Tracheal epithelial cell (primary cell): ENCODE measurements around the gene DNAJB13. TPM values are rescaled to one million over a fixed set of nuclear protein-coding genes. Genes with fewer than 3 reads are reported as not detected.

Experiments used
- total RNA-seq: library from RNA; depleted of rRNA; stranded (reverse); fragments of >200 nt; gene quantifications from 2 replicates; pipeline ENCODE4 v1.2.1, GENCODE V29; 2014

The DNAJB13 gene
- total RNA-seq, result under 0.01 and 0.24 TPM in 2 replicates

GRCh38 chr11:73950869-73951710 is at the start of gene DNAJB13:
DNAJB13 (plus strand) TSS chr11:73951026; CDS start chr11:73951070, 44 bp downstream.

GRCh38 chr11:73982595-73982989 is 31.8 kb downstream of the DNAJB13 start, which contains the start of gene UCP2:
UCP2 (minus strand) TSS chr11:73982843; CDS start chr11:73978378, 4,465 bp downstream.

GRCh38 chr11:74008373-74009229 is 57.8 kb downstream of the DNAJB13 start, which contains the start of gene UCP3:
UCP3 (minus strand) TSS chr11:74009085; CDS start chr11:74007042, 2,043 bp downstream.

Other genes starting within 250 kb of the DNAJB13 start
- gene RAB6A, start 190.0 kb upstream of the DNAJB13 start, total RNA-seq, result 272 and 364 TPM in 2 replicates
- gene MRPL48, start 163.2 kb upstream of the DNAJB13 start, total RNA-seq, result 25.8 and 43.1 TPM in 2 replicates
- 103 and 107 TPM in 2 replicates for gene COA4, start 74.2 kb upstream of the DNAJB13 start, total RNA-seq
- gene PAAF1, start 74.0 kb upstream of the DNAJB13 start, total RNA-seq, result 8.7 and 11.5 TPM in 2 replicates
- gene UCP2, start 31.8 kb downstream of the DNAJB13 start, total RNA-seq, result 4.3 TPM in 1 of 2 replicates, not detected in the other
- not detected in 2 replicates for gene UCP3, start 58.1 kb downstream of the DNAJB13 start, total RNA-seq
- 3.9 and 4.9 TPM in 2 replicates for gene C2CD3, start 220.0 kb downstream of the DNAJB13 start, total RNA-seq
- gene PPME1, start 220.3 kb downstream of the DNAJB13 start, total RNA-seq, result 22.2 and 23.6 TPM in 2 replicates